ENCODE results near the gene MAP2K5.
A peak's percentile ranks its signal among the peaks of the same experiment; 100 is the strongest.

Gene MAP2K5

DNA sequence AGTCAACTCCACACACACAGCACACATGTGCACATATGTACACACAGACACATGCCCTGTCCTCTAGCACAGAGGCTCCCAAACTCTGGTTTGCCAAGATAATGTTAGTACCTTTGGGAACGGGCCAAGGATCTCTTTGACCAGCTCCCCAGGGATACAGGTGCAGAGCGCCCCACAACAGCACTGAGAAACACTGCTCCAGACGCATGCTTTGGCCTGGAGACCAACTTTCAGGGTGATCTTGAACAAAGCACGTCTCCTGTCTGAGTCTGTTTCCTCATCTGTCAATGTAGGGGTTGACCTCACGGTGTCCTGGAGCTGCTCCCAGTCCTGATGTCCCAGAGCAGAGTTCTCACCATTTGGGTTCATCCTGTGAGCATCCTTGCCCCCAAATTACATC is 266.9 kb downstream of the MAP2K5 start:
- H3K4me2 ChIP-seq (ENCODE audit: low read depth, low read length, poor library complexity, severe bottlenecking) = no peak overlapping the region
- no peaks in the 10 kb centered on the region for H3K9me2 ChIP-seq (replicated peaks; ENCODE audit: low read depth, low read length)
- H3K36me3 ChIP-seq (ENCODE audit: insufficient read depth, low read length) = peaks cover 3% of the 10 kb centered on the region; the same call in 1 of the 2 replicates
- no peaks in the 10 kb centered on the region for H3F3A ChIP-seq (ENCODE audit: low read depth)
- no peak overlapping the region for H3K4me3 ChIP-seq (ENCODE audit: low read length, poor library complexity, severe bottlenecking)
- TF ChIP-seq, protein P1, sequence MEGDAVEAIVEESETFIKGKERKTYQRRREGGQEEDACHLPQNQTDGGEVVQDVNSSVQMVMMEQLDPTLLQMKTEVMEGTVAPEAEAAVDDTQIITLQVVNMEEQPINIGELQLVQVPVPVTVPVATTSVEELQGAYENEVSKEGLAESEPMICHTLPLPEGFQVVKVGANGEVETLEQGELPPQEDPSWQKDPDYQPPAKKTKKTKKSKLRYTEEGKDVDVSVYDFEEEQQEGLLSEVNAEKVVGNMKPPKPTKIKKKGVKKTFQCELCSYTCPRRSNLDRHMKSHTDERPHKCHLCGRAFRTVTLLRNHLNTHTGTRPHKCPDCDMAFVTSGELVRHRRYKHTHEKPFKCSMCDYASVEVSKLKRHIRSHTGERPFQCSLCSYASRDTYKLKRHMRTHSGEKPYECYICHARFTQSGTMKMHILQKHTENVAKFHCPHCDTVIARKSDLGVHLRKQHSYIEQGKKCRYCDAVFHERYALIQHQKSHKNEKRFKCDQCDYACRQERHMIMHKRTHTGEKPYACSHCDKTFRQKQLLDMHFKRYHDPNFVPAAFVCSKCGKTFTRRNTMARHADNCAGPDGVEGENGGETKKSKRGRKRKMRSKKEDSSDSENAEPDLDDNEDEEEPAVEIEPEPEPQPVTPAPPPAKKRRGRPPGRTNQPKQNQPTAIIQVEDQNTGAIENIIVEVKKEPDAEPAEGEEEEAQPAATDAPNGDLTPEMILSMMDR (conservative IDR thresholded peaks at IDR 0.05; ENCODE audit: low read length) = no peak
- no peak for TF ChIP-seq EZH2phosphoT487 (IDR thresholded peaks at IDR 0.05; ENCODE audit: borderline replicate concordance)
- no peaks in the 10 kb centered on the region for H3K79me2 ChIP-seq (ENCODE audit: insufficient read depth, low read length)
- no peaks in the 10 kb centered on the region for H4K20me1 ChIP-seq (ENCODE audit: insufficient read depth, low read length, poor library complexity, severe bottlenecking)
- H3K9ac ChIP-seq (ENCODE audit: low read depth, low read length, poor library complexity, severe bottlenecking) = no peak overlapping the region
- H3K9me3 ChIP-seq (ENCODE audit: insufficient read depth, low read depth, low read length) = no peaks in the 10 kb centered on the region
- no peak overlapping the region for H2AFZ ChIP-seq (ENCODE audit: low read length)
- H3K27me3 ChIP-seq (ENCODE audit: insufficient read depth, low read length, poor library complexity, severe bottlenecking) = no peaks in the 10 kb centered on the region
- H3K4me1 ChIP-seq (ENCODE audit: insufficient read depth, low read length, poor library complexity, severe bottlenecking) = peaks cover 36% of the 10 kb centered on the region

DNA sequence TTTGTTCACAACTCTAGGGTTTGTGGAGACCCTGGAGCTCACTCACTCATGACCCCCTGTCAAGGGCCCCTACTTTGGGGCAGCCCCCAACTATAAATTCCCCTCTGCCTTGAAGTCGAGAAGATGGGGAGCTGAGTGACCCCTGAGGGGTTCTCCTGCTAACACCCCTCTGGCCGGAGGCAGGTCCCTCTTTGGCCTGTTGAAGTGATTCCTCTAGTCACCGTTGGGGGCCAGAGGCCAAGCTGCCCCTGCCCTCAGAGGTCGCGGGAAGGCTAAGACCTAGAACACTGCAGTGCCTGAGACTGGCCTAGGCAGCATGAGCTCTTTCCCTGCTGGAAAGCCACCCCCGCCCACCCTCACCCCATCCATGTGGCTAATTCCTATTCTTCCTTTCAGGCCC is 267.4 kb downstream of the MAP2K5 start:
- Histone ChIP-seq H3K9me3 (ENCODE audit: insufficient read depth, low read depth, low read length) (no peaks in the 10 kb centered on the region), H3F3A (ENCODE audit: low read depth) (no peaks in the 10 kb centered on the region), H3K9ac (ENCODE audit: low read depth, low read length, poor library complexity, severe bottlenecking) (no peak overlapping the region), H3K4me1 (ENCODE audit: insufficient read depth, low read length, poor library complexity, severe bottlenecking) (peaks cover 34% of the 10 kb centered on the region), H3K4me3 (ENCODE audit: low read length, poor library complexity, severe bottlenecking) (no peak overlapping the region), H4K20me1 (ENCODE audit: insufficient read depth, low read length, poor library complexity, severe bottlenecking) (no peaks in the 10 kb centered on the region), H3K4me2 (ENCODE audit: low read depth, low read length, poor library complexity, severe bottlenecking) (no peak overlapping the region), H3K79me2 (ENCODE audit: insufficient read depth, low read length) (no peaks in the 10 kb centered on the region), H3K27me3 (ENCODE audit: insufficient read depth, low read length, poor library complexity, severe bottlenecking) (no peaks in the 10 kb centered on the region), H2AFZ (ENCODE audit: low read length) (no peak overlapping the region), H3K9me2 (replicated peaks; ENCODE audit: low read depth, low read length) (no peaks in the 10 kb centered on the region), H3K36me3 (ENCODE audit: insufficient read depth, low read length) (peaks cover 3% of the 10 kb centered on the region; the same call in 1 of the 2 replicates)
- TF ChIP-seq, protein P1 (conservative IDR thresholded peaks at IDR 0.05; ENCODE audit: low read length) = no peak
- TF ChIP-seq EZH2phosphoT487 (IDR thresholded peaks at IDR 0.05; ENCODE audit: borderline replicate concordance) = no peak

DNA sequence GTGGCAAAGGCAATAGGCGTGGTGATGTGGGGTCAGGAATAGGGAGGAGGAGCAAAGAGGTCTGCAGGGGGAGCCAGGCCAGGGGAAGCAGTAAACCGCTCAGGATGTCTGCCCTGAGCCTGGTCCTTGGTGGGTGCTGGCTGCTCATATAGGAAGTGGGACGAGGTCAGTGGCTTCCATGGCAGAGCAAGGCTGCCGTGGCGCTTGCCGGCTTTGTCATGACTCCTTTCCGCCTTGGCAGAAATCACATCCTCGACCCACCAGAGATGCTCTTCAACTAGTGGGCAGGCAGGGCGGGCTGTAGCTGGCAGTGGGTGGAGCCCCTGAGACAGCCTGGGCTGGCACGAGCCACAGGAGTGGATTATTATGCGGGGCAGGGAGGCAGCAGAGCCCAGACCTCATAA is 269.7 kb downstream of the MAP2K5 start:
- Histone ChIP-seq H3F3A (ENCODE audit: low read depth) (no peaks in the 10 kb centered on the region), H3K4me2 (ENCODE audit: low read depth, low read length, poor library complexity, severe bottlenecking) (peak overlapping the region; percentile 65), H4K20me1 (ENCODE audit: insufficient read depth, low read length, poor library complexity, severe bottlenecking) (no peaks in the 10 kb centered on the region), H3K9me3 (ENCODE audit: insufficient read depth, low read depth, low read length) (no peaks in the 10 kb centered on the region), H3K4me3 (ENCODE audit: low read length, poor library complexity, severe bottlenecking) (peak overlapping the region; percentile 52), H3K36me3 (ENCODE audit: insufficient read depth, low read length) (peaks cover 3% of the 10 kb centered on the region; the same call in 1 of the 2 replicates), H2AFZ (ENCODE audit: low read length) (no peak overlapping the region), H3K9ac (ENCODE audit: low read depth, low read length, poor library complexity, severe bottlenecking) (peak overlapping the region; percentile 26), H3K79me2 (ENCODE audit: insufficient read depth, low read length) (no peaks in the 10 kb centered on the region), H3K9me2 (replicated peaks; ENCODE audit: low read depth, low read length) (no peaks in the 10 kb centered on the region), H3K4me1 (ENCODE audit: insufficient read depth, low read length, poor library complexity, severe bottlenecking) (peaks cover 21% of the 10 kb centered on the region), H3K27me3 (ENCODE audit: insufficient read depth, low read length, poor library complexity, severe bottlenecking) (no peaks in the 10 kb centered on the region)
- no peak for TF ChIP-seq EZH2phosphoT487 (IDR thresholded peaks at IDR 0.05; ENCODE audit: borderline replicate concordance)
- TF ChIP-seq, protein P1 (conservative IDR thresholded peaks at IDR 0.05; ENCODE audit: low read length) = no peak; the same call in 1 of the 2 replicates
